Raji (cell line): ENCODE data around the gene ZNF93.

Experiments
- POLR2A ChIP-seq: IDR thresholded peaks from 2 replicates; pipeline ENCODE4 v1.6.1; 2011; ENCODE audit warnings: low read depth, low read length, control low read depth; ENCODE audit not compliant: insufficient read depth

The ZNF93 gene

DNA sequence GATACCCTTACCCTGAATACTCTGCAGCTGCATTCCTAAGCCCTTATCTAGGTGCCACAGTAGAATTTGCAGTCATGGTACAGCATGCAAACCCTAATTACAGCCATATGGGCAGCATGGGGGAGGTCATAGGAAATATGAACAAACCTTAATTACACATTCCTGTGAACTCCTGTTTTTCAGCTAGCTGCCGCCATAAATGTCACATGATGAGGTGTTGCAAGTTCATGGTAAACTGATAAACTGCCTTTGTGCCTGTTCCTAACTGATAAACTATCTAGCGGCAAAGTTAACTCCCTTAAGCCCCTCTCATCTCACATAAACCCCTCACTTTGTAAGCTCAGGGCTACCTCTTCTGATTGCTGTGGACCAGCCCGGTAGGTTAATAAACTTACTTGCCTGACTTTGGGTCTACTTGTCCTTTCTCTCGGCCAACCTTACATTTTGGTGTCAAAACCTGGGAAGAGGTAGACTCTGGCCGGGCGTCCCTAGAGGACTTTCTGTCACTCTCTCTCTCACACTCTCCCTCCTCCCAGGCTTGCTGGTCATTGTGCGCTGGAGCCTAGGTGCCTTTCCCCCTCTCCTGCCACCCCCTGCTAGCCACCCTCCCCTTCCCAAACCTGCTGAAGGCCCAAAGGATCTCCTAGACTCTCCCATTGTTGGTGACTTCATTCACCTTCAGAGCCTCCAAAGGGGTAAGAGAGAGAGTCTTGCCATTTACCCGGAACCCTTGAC, 43.3 kb downstream of the ZNF93 start:
- no peak for TF ChIP-seq POLR2A

GRCh38 chr19:19944583-19944880, 43.8 kb downstream of the ZNF93 start:
- TF ChIP-seq POLR2A = no peak

GRCh38 chr19:19946226-19946625, 45.5 kb downstream of the ZNF93 start:
- no peak for TF ChIP-seq POLR2A

DNA sequence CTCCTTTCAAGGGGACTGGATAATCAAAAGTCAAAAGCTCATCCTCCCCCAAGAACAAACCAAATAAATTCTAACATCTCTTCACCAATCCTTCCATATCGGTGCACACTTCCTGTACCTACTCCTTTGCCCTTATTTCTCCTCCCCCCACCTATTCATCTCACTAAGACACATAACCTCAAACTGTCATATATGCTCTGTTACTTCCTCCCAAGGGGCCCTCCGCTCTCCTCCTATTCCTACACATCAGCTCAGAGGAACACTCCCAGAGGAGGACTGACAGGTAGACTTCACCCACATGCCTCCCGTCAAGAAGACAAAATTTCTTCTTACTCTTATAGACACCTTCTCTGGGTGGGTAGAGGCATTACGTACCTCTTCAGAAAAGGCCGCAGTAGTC, 48.1 kb downstream of the ZNF93 start:
- no peak for TF ChIP-seq POLR2A

DNA sequence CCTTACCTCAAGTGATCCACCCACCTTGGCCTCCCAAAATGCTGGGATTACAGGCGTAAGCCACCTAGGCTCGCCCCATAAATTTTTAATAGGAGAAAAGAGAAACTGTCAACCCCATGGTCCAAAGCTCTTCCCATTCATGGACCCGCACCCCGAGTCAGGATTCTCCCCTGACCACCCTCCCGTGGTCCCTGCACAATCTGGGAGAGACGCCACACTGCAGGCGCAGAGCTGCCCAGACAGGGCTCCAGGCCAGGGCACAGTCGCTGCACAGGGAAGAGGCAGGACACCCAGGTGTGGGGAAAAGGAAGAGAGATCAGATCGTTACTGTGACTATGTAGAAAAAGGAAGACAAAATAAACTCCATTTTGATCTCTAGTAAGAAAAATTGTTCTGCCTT, 54.5 kb downstream of the ZNF93 start:
- TF ChIP-seq POLR2A = no peak

DNA sequence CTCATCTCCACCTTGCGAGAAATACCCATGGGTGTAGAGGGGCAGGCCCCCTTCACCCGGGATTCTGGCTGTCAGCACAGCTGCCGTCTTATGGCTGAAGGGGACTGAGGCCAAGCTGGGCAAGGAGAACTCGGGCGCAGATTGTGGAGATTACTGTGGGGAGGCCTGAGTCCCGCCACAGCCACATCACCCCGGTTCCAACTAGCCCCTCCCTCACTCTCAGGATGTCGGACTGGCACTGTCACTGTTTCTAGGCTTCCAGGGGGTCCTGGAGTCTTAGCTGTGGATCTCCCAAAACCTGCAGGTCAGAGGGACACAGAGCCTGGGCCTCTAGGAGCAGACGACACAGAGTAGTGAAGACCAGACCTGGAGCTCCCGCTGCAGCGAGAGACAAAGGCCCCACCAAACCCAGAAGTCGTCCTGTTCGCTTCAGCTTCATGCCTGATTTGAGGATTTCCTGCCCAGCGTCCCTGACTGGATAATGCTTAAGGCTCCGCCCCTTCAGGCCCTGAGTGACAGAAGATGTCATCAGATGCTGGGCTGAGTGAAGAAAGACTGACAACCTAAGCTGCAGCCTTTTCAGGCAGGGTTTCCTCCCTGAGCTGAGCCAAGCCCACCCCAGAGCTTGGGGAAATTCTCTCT, 55.8 kb downstream of the ZNF93 start:
- no peak for TF ChIP-seq POLR2A

DNA sequence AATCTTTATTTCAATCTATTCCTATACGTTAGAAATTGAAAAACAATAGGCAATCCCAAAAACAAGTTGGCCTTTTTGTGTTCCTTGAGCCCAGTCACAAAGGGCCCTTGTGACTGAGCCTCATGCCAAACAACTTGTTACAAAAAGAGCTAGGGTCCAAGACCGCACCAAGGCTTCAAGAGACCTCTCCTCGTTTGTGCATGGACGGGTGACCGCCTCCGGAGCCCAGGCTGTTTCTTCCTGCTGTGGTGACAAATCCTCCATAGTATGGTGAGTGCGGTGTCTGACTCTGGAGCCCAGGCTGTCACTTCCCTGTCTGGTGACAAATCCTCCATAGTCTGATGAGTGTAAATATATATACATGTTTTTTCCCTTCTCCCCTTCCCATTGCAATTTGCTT, 63.7 kb downstream of the ZNF93 start:
- TF ChIP-seq POLR2A = no peak

GRCh38 chr19:19966862-19967261, 66.1 kb downstream of the ZNF93 start:
- no peak for TF ChIP-seq POLR2A
